IMR-90 (cell line): ENCODE results near the gene CDC42BPG. TPM values are rescaled to one million over a fixed set of nuclear protein-coding genes. Genes with fewer than 3 reads are reported as not detected.

ENCODE experiments used
- ATAC-seq: fragments of 200-7000 bp; cut with Tn5 transposase; 2 replicates; pipeline ENCODE4 v1.9.1; 2020; ENCODE audit warnings: low read depth, mild to moderate bottlenecking, moderate library complexity
- BruUV-seq: library from RNA; stranded (reverse); fragments of 400-500 nt; replicated peaks from 2 replicates; lab custom pipeline; 2021; lab: Mats Ljungman, UMichigan
- CTCF ChIA-PET: fragments of 300-600 bp; formaldehyde crosslinking; extraction: SDS; loops from one replicate; lab custom pipeline; 2021; ENCODE audit warnings: antibody characterized with exemption; lab: Yijun Ruan, JAX
- POLR2A ChIA-PET: fragments of 300-600 bp; sonication (Branson Sonifier 250); formaldehyde crosslinking; loops from one replicate; lab custom pipeline; 2022; ENCODE audit warnings: antibody characterized with exemption; ENCODE audit not compliant: unreplicated experiment; lab: Charles Lee
- DNase-seq: peaks from one replicate; pipeline ENCODE4 v3.0.0; 2013
- H2AFZ ChIP-seq: replicated peaks from 2 replicates; pipeline ENCODE3; 2013; ENCODE audit warnings: low read length, mild to moderate bottlenecking; ENCODE audit not compliant: poor library complexity
- H2AK5ac ChIP-seq: 2 replicates; pipeline ENCODE4 v1.6.1; 2013; ENCODE audit warnings: low read depth, low read length, inconsistent platforms
- H2AK9ac ChIP-seq: replicated peaks from 2 replicates; pipeline ENCODE3; 2013; ENCODE audit warnings: mild to moderate bottlenecking, low read depth, low read length, moderate library complexity; ENCODE audit not compliant: poor library complexity
- H2BK120ac ChIP-seq: 2 replicates; pipeline ENCODE4 v1.6.1; 2013; ENCODE audit warnings: low read depth, low read length, inconsistent platforms
- H2BK15ac ChIP-seq: 3 replicates; pipeline ENCODE4 v1.6.1; 2013; ENCODE audit warnings: low read depth, low read length, inconsistent platforms
- H2BK20ac ChIP-seq: 2 replicates; pipeline ENCODE4 v1.6.1; 2013; ENCODE audit warnings: low read depth, mild to moderate bottlenecking, inconsistent platforms, low read length, moderate library complexity
- H2BK5ac ChIP-seq: 2 replicates; pipeline ENCODE4 v1.6.1; 2013; ENCODE audit warnings: mild to moderate bottlenecking, low read depth, low read length, inconsistent platforms; ENCODE audit not compliant: poor library complexity, severe bottlenecking
- H3K14ac ChIP-seq: replicated peaks from 2 replicates; pipeline ENCODE4 v1.6.1; 2013; ENCODE audit warnings: low read depth, low read length, inconsistent platforms
- H3K18ac ChIP-seq: 2 replicates; pipeline ENCODE4 v1.6.1; 2013; ENCODE audit warnings: low read depth, low read length, control low read depth
- H3K23ac ChIP-seq: 2 replicates; pipeline ENCODE4 v1.6.1; 2013; ENCODE audit warnings: low read depth, low read length, inconsistent platforms
- H3K27ac ChIP-seq: 2 replicates; pipeline ENCODE4 v1.5.1; 2013; ENCODE audit warnings: mild to moderate bottlenecking, control low read depth, low read length; ENCODE audit not compliant: insufficient read depth
- H3K27me3 ChIP-seq: 2 replicates; pipeline ENCODE4 v1.6.1; 2013; ENCODE audit warnings: low read length; ENCODE audit not compliant: control insufficient read depth, insufficient read depth
- H3K36me3 ChIP-seq: 2 replicates; pipeline ENCODE4 v1.6.1; 2013; ENCODE audit warnings: low read length, mixed read lengths; ENCODE audit not compliant: control insufficient read depth, insufficient read depth
- H3K4ac ChIP-seq: 2 replicates; pipeline ENCODE4 v1.6.1; 2013; ENCODE audit warnings: low read depth, low read length, inconsistent platforms
- H3K4me1 ChIP-seq: 2 replicates; pipeline ENCODE4 v1.6.1; 2013; ENCODE audit warnings: low read length, mixed read lengths; ENCODE audit not compliant: control insufficient read depth, insufficient read depth
- H3K4me2 ChIP-seq: 2 replicates; pipeline ENCODE4 v1.6.1; 2013; ENCODE audit warnings: low read depth, mild to moderate bottlenecking, control low read depth, low read length, moderate library complexity
- H3K4me3 ChIP-seq: 2 replicates; pipeline ENCODE4 v1.5.1; 2013; ENCODE audit warnings: low read depth, mild to moderate bottlenecking, control low read depth, low read length, moderate library complexity; ENCODE audit not compliant: insufficient read depth
- H3K56ac ChIP-seq: 2 replicates; pipeline ENCODE4 v1.6.1; 2013; ENCODE audit warnings: low read length, inconsistent platforms; ENCODE audit not compliant: insufficient read depth; ENCODE audit errors: extremely low read depth
- H3K79me1 ChIP-seq, 2 experiments: 2 replicates each; pipeline ENCODE4 v1.6.1; 2013; ENCODE audit warnings: low read length in 2 of 2, inconsistent platforms in 1 of 2, low read depth in 1 of 2
- H3K9ac ChIP-seq: 2 replicates; pipeline ENCODE4 v1.6.1; 2013; ENCODE audit warnings: low read depth, low read length, control low read depth
- H3K9me1 ChIP-seq: 2 replicates; pipeline ENCODE4 v1.6.1; 2013; ENCODE audit warnings: low read length, inconsistent platforms; ENCODE audit not compliant: insufficient read depth
- H3K9me3 ChIP-seq: 2 replicates; pipeline ENCODE4 v1.6.1; 2013; ENCODE audit warnings: low read length; ENCODE audit not compliant: control insufficient read depth, insufficient read depth
- H4K20me1 ChIP-seq: 2 replicates; pipeline ENCODE4 v1.6.1; 2013; ENCODE audit warnings: low read length, inconsistent platforms; ENCODE audit not compliant: insufficient read depth
- H4K5ac ChIP-seq: 2 replicates; pipeline ENCODE4 v1.6.1; 2013; ENCODE audit warnings: mild to moderate bottlenecking, low read depth, low read length, control low read depth
- H4K8ac ChIP-seq, 2 experiments: 2 replicates each; pipeline ENCODE4 v1.6.1; 2013; ENCODE audit warnings: low read depth in 2 of 2, low read length in 2 of 2, control low read depth in 1 of 2, inconsistent platforms in 1 of 2
- H4K91ac ChIP-seq: 2 replicates; pipeline ENCODE4 v1.6.1; 2013; ENCODE audit warnings: low read depth, low read length, inconsistent platforms; ENCODE audit not compliant: insufficient read depth
- BHLHE40 ChIP-seq: fragments of 150-350 bp; IDR thresholded peaks from 2 replicates; pipeline ENCODE4 v1.6.1; 2016; ENCODE audit warnings: mild to moderate bottlenecking, low read depth, low read length
- CEBPB ChIP-seq: IDR thresholded peaks from 2 replicates; pipeline ENCODE4 v1.6.1; 2012; ENCODE audit warnings: low read depth, low read length, improper control_type of control experiment
- CHD1 ChIP-seq: IDR thresholded peaks from 2 replicates; pipeline ENCODE4 v1.6.1; 2012; ENCODE audit warnings: low read depth, low read length, improper control_type of control experiment
- CTCF ChIP-seq: conservative IDR thresholded peaks from 2 replicates; pipeline ENCODE4 v1.5.1; 2012; ENCODE audit warnings: mild to moderate bottlenecking, low read depth, low read length, improper control_type of control experiment
- ELK1 ChIP-seq: fragments of 150-350 bp; IDR thresholded peaks from 2 replicates; pipeline ENCODE4 v1.6.1; 2016; ENCODE audit warnings: low read depth, mild to moderate bottlenecking, low read length, moderate library complexity, borderline replicate concordance
- FOS ChIP-seq: fragments of 150-350 bp; IDR thresholded peaks from 2 replicates; pipeline ENCODE4 v1.6.1; 2016; ENCODE audit warnings: low read depth, low read length
- MAFK ChIP-seq: IDR thresholded peaks from 2 replicates; pipeline ENCODE4 v1.6.1; 2012; ENCODE audit warnings: low read depth, low read length, improper control_type of control experiment
- MAZ ChIP-seq: IDR thresholded peaks from 2 replicates; pipeline ENCODE4 v1.6.1; 2012; ENCODE audit warnings: low read depth, mild to moderate bottlenecking, low read length, improper control_type of control experiment, moderate library complexity, borderline replicate concordance
- MXI1 ChIP-seq: IDR thresholded peaks from 2 replicates; pipeline ENCODE4 v1.6.1; 2012; ENCODE audit warnings: low read depth, mild to moderate bottlenecking, low read length, moderate library complexity, borderline replicate concordance
- NFE2L2 ChIP-seq: fragments of 150-350 bp; IDR thresholded peaks from 2 replicates; pipeline ENCODE4 v1.6.1; 2016; ENCODE audit warnings: low read depth, mild to moderate bottlenecking, low read length
- POLR2A ChIP-seq: IDR thresholded peaks from 2 replicates; pipeline ENCODE4 v1.6.1; 2012; ENCODE audit warnings: mild to moderate bottlenecking, low read depth, low read length
- RAD21 ChIP-seq: IDR thresholded peaks from 2 replicates; pipeline ENCODE4 v1.6.1; 2012; ENCODE audit warnings: low read length, improper control_type of control experiment
- RCOR1 ChIP-seq: IDR thresholded peaks from 2 replicates; pipeline ENCODE4 v1.6.1; 2012; ENCODE audit warnings: mild to moderate bottlenecking, low read length, improper control_type of control experiment; ENCODE audit not compliant: insufficient replicate concordance
- RFX5 ChIP-seq: IDR thresholded peaks from 2 replicates; pipeline ENCODE4 v1.8.0; 2012; ENCODE audit warnings: low read depth, mild to moderate bottlenecking, low read length, moderate library complexity
- SMC3 ChIP-seq: fragments of 150-350 bp; IDR thresholded peaks from 2 replicates; pipeline ENCODE4 v1.6.1; 2016; ENCODE audit warnings: low read depth, mild to moderate bottlenecking, antibody characterized with exemption, low read length, moderate library complexity
- WGBS, 2 experiments: methylation state at CpG; one replicate each; pipeline versions ENCODE4 v1.1.5 to v1.1.7; 2013; ENCODE audit warnings: missing lambda C conversion rate in 2 of 2; ENCODE audit not compliant: insufficient read length in 1 of 2; ENCODE audit errors: extremely low coverage in 2 of 2; 5-methylcytosine and 5-hydroxymethylcytosine counted together
- dilution Hi-C: fragments of 300-500 bp; cut with HindIII; formaldehyde crosslinking; loops from one replicate; pipeline ENCODE4 v1.14.3; 2018; ENCODE audit warnings: low sequenced_read_pairs; ENCODE audit not compliant: unreplicated experiment
- in situ Hi-C: fragments of 300-500 bp; cut with MboI; formaldehyde crosslinking; loops from 3 replicates; pipeline ENCODE4 v1.14.3; 2019; ENCODE audit warnings: low sequenced_read_pairs, inconsistent platforms, mixed read lengths
- intact Hi-C: fragments of 100-400 bp; cut with micrococcal nuclease; formaldehyde crosslinking; loops from 2 replicates; pipeline ENCODE4 v1.10.0; 2022
- polyA plus RNA-seq, 3 experiments: library from polyadenylated mRNA; depleted of rRNA; stranded (reverse); fragments of >200 nt; gene quantifications; 2 replicates each; pipeline ENCODE4 v1.2.3, GENCODE V29; 2012; ENCODE audit warnings: low replicate concordance in 1 of 3
- total RNA-seq: library from RNA; depleted of rRNA; stranded (reverse); fragments of >200 nt; gene quantifications from 2 replicates; pipeline ENCODE4 v1.2.3, GENCODE V29; 2012
- TF ChIP-seq, protein P1 (sequence below): fragments of 150-350 bp; IDR thresholded peaks from 2 replicates; pipeline ENCODE4 v1.6.1; 2017; ENCODE audit warnings: mild to moderate bottlenecking, antibody characterized with exemption, low read length, low read depth

Gene CDC42BPG
- total and polyA plus RNA-seq, 2 of the 4 experiments (the other 2 are of a cell fraction), result under 0.01 to 0.12 TPM

DNA sequence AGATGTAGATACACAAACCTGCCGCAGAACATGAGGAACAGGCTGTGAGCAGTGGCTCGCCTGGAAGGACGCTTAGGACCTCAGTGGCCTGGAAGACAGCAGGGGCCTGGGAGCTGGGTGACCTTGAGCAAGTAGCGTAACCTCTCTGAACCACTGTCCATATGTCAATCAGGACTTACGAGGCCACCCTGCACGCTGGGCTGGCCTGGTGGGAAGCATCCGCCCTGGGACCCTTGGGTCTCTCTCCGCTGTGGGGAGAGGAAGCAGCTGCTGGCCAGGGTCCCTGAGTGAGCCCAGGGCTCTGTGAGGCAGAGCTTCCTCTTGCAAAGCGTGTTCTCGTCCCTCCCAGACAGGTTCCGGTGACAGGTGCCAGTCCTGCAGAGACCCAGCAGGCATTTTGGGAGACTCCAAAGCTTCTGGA is 48.0 kb upstream of the CDC42BPG start:
- H3K27ac ChIP-seq, result no peak overlapping the region
- no TSS peak for BruUV-seq
- H4K91ac ChIP-seq, result no peak overlapping the region
- ChIA-PET CTCF (no interaction called here), POLR2A (no interaction called here)
- no peak overlapping the region for H3K23ac ChIP-seq
- H4K20me1 ChIP-seq, result peaks cover 4% of the 10 kb centered on the region; the same call in 1 of the 2 replicates
- no peak overlapping the region for H2BK5ac ChIP-seq
- in situ Hi-C loops (loop anchor here (5.0 kb wide), 1 partner anchor 45 kb away; no protein-coding TSS in a partner anchor), dilution Hi-C loops (no loop called here), intact Hi-C loops (no loop called here)
- H2AFZ ChIP-seq, result no peak overlapping the region
- H2BK120ac ChIP-seq, result no peak overlapping the region
- H3K9me1 ChIP-seq, result 0 out of 2 replicates have a peak, but pooled peaks cover 3% of the 10 kb centered on the region
- WGBS, 2 experiments, result 85% methylated on average over 8 of the region's 11 CpGs; no CpG with 5 or more reads in 1 of the 2 experiments
- no peaks in the 10 kb centered on the region for H3K9me3 ChIP-seq
- no peak overlapping the region for H3K18ac ChIP-seq
- H3K56ac ChIP-seq, result no peak overlapping the region
- peaks cover 0 to 3% of the 10 kb centered on the region in 2 experiments; a peak in 1 of 4 replicates for H3K79me1 ChIP-seq
- H3K14ac ChIP-seq, result no peak overlapping the region
- H4K5ac ChIP-seq, result no peak overlapping the region
- H2AK5ac ChIP-seq, result 0 out of 2 replicates have a peak overlapping the region, but pooled peaks have one; percentile 26
- peaks cover 12% of the 10 kb centered on the region; the same call in 1 of the 2 replicates for H3K36me3 ChIP-seq
- H3K4me3 ChIP-seq, result no peak overlapping the region
- no peak overlapping the region for H3K4me2 ChIP-seq
- no peak overlapping the region for H2BK15ac ChIP-seq
- peaks cover 5% of the 10 kb centered on the region; the same call in 1 of the 2 replicates for H3K4me1 ChIP-seq
- H2AK9ac ChIP-seq, result no peak overlapping the region
- no peaks in the 10 kb centered on the region for H3K27me3 ChIP-seq
- H2BK20ac ChIP-seq, result no peak overlapping the region
- ATAC-seq (no peak), DNase-seq (no peak)
- no peak overlapping the region for H3K9ac ChIP-seq
- H4K8ac ChIP-seq, result no peak overlapping the region
- no peak for TF ChIP-seq ELK1
- no peak for TF ChIP-seq MAZ
- TF ChIP-seq MXI1, result no peak
- no peak for TF ChIP-seq BHLHE40
- no peak for TF ChIP-seq CHD1
- TF ChIP-seq POLR2A, result no peak
- no peak for TF ChIP-seq SMC3
- no peak for TF ChIP-seq MAFK
- TF ChIP-seq CTCF, result no peak
- no peak for TF ChIP-seq FOS
- no peak for TF ChIP-seq RFX5
- TF ChIP-seq CEBPB, result no peak
- TF ChIP-seq RAD21, result no peak
- TF ChIP-seq, protein P1, sequence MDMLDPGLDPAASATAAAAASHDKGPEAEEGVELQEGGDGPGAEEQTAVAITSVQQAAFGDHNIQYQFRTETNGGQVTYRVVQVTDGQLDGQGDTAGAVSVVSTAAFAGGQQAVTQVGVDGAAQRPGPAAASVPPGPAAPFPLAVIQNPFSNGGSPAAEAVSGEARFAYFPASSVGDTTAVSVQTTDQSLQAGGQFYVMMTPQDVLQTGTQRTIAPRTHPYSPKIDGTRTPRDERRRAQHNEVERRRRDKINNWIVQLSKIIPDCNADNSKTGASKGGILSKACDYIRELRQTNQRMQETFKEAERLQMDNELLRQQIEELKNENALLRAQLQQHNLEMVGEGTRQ, result no peak
- TF ChIP-seq NFE2L2, result no peak
- TF ChIP-seq RCOR1, result no peak
- H3K4ac ChIP-seq, result no peak overlapping the region
